RWPE2 (cell line): ENCODE data around the gene SHROOM3.
A peak's percentile ranks its signal among the peaks of the same experiment; 100 is the strongest.

Experiments
- ATAC-seq: fragments of 200-7000 bp; cut with Tn5 transposase; 3 replicates; pipeline ENCODE4 v1.9.1; 2021; ENCODE audit warnings: low read depth
- DNase-seq: peaks from one replicate; pipeline ENCODE4 v3.0.0-alpha.2; 2020; ENCODE audit warnings: low spot score
- H3K27ac ChIP-seq: fragments of 450-650 bp; 2 replicates; pipeline ENCODE4 v1.5.1; 2017; ENCODE audit warnings: mild to moderate bottlenecking; ENCODE audit not compliant: poor library complexity, severe bottlenecking
- H3K27me3 ChIP-seq: fragments of 250-450 bp; sonication (Bioruptor Pico); 2 replicates; pipeline ENCODE4 v1.5.1; 2021; ENCODE audit warnings: mild to moderate bottlenecking, moderate library complexity; ENCODE audit not compliant: insufficient read depth, poor library complexity, severe bottlenecking
- H3K36me3 ChIP-seq: fragments of 250-450 bp; sonication (Bioruptor Pico); 2 replicates; pipeline ENCODE4 v1.5.1; 2020; ENCODE audit warnings: low read depth, mild to moderate bottlenecking, moderate library complexity
- H3K4me1 ChIP-seq: fragments of 250-450 bp; sonication (Bioruptor Pico); 2 replicates; pipeline ENCODE4 v1.5.1; 2021; ENCODE audit warnings: mild to moderate bottlenecking, moderate library complexity; ENCODE audit not compliant: insufficient read depth, poor library complexity, severe bottlenecking
- H3K4me3 ChIP-seq: fragments of 250-450 bp; sonication (Bioruptor Pico); 2 replicates; pipeline ENCODE4 v1.5.1; 2021; ENCODE audit warnings: mild to moderate bottlenecking, moderate library complexity; ENCODE audit not compliant: severe bottlenecking
- H3K9me3 ChIP-seq: fragments of 250-450 bp; sonication (Bioruptor Pico); 2 replicates; pipeline ENCODE4 v1.5.1; 2021; ENCODE audit warnings: mild to moderate bottlenecking, moderate library complexity; ENCODE audit not compliant: severe bottlenecking
- TF ChIP-seq, protein P1 (sequence below): fragments of 450-650 bp; IDR thresholded peaks from one replicate; pipeline ENCODE4 v1.5.1; 2017; ENCODE audit warnings: mild to moderate bottlenecking, moderate library complexity; ENCODE audit not compliant: poor library complexity, severe bottlenecking

Gene SHROOM3

DNA sequence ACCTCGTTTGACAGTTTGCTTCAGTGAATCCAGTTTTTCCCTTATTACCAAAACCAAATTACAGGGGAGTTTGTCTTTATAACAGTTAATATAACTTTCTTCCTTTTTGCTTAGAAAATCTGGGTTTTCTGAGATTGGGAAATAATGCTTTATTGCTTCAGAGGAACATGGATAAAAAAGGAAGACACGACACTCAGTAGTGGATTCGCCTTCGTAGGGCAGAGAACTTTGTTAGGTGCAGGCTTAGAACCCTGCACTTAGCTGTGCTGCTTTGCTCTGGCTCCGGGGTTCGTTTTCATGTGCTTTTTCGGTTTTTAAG is 274.7 kb downstream of the SHROOM3 start:
- no peaks in the 10 kb centered on the region for H3K27me3 ChIP-seq
- H3K9me3 ChIP-seq, result no peaks in the 10 kb centered on the region
- TF ChIP-seq, protein P1, sequence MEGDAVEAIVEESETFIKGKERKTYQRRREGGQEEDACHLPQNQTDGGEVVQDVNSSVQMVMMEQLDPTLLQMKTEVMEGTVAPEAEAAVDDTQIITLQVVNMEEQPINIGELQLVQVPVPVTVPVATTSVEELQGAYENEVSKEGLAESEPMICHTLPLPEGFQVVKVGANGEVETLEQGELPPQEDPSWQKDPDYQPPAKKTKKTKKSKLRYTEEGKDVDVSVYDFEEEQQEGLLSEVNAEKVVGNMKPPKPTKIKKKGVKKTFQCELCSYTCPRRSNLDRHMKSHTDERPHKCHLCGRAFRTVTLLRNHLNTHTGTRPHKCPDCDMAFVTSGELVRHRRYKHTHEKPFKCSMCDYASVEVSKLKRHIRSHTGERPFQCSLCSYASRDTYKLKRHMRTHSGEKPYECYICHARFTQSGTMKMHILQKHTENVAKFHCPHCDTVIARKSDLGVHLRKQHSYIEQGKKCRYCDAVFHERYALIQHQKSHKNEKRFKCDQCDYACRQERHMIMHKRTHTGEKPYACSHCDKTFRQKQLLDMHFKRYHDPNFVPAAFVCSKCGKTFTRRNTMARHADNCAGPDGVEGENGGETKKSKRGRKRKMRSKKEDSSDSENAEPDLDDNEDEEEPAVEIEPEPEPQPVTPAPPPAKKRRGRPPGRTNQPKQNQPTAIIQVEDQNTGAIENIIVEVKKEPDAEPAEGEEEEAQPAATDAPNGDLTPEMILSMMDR, result no peak
- ATAC-seq, result no peak
- peaks cover 44% of the 10 kb centered on the region for H3K36me3 ChIP-seq
- no peak overlapping the region for H3K4me3 ChIP-seq
- no peak for DNase-seq
- H3K27ac ChIP-seq, result no peak overlapping the region
- H3K4me1 ChIP-seq, result peaks cover 31% of the 10 kb centered on the region

GRCh38 chr4:76712564-76712963 is 277.5 kb downstream of the SHROOM3 start:
- H3K27me3 ChIP-seq, result no peaks in the 10 kb centered on the region
- peaks cover 45% of the 10 kb centered on the region for H3K36me3 ChIP-seq
- TF ChIP-seq, protein P1, result no peak
- no peak overlapping the region for H3K27ac ChIP-seq
- H3K9me3 ChIP-seq, result no peaks in the 10 kb centered on the region
- H3K4me1 ChIP-seq, result peaks cover 17% of the 10 kb centered on the region
- ATAC-seq (peak; percentile 80), DNase-seq (no peak)
- H3K4me3 ChIP-seq, result no peak overlapping the region

- peaks cover 49% of the 10 kb centered on the region for H3K36me3 ChIP-seq
- H3K27me3 ChIP-seq, result no peaks in the 10 kb centered on the region
- no peak overlapping the region for H3K27ac ChIP-seq
- no peak overlapping the region for H3K4me3 ChIP-seq
- H3K9me3 ChIP-seq, result no peaks in the 10 kb centered on the region
- DNase-seq, result no peak
- peaks cover 25% of the 10 kb centered on the region for H3K4me1 ChIP-seq
- TF ChIP-seq, protein P1, result no peak
- ATAC-seq, result no peak
Observed at GRCh38 chr4:76714226-76714625, 279.2 kb downstream of the SHROOM3 start.

DNA sequence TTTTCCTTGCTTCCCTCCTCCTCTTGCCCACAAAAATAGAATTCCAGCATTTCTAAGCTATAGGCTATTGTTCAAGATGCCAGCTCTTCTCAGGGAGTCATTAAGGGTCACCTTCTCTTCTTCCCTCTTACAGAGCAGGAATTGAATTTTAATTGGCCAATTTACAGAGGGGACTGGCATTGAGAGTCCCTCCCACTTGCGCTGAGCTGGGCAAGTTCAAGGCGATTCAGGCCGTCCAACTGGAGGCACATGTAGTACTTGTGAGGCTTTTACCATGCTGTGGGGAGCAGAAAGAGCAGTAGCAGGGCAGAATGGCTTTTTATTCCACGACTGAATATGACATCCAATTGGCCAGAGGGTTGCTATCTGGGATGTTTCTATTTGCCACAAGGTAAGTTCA is 281.0 kb downstream of the SHROOM3 start:
- DNase-seq, result no peak
- Histone ChIP-seq H3K27me3 (no peaks in the 10 kb centered on the region), H3K9me3 (no peaks in the 10 kb centered on the region), H3K27ac (no peak overlapping the region), H3K36me3 (peaks cover 35% of the 10 kb centered on the region), H3K4me3 (no peak overlapping the region), H3K4me1 (peaks cover 25% of the 10 kb centered on the region)
- ATAC-seq, result no peak
- TF ChIP-seq, protein P1, result no peak

DNA sequence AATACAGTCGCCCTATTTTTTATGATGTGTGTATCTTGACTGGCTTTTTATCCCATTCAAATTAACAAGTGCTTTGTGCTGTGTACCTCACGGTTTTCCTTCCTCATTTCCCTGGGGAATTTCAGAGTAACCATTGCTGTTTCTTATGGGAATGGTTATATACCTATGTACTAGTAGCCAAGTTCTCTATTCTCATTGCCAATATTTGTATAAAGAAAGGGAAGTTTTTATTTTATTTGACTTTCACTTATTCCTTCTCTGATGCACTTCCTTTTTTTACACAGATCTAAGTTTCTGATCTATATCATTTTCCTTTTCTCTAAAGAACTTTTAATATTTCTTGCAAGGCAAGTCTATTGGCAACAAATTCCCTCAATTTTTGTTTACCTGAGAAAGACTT is 281.6 kb downstream of the SHROOM3 start:
- TF ChIP-seq, protein P1, result no peak
- H3K4me1 ChIP-seq, result peaks cover 25% of the 10 kb centered on the region
- no peak overlapping the region for H3K4me3 ChIP-seq
- no peaks in the 10 kb centered on the region for H3K9me3 ChIP-seq
- DNase-seq (no peak), ATAC-seq (no peak)
- H3K27ac ChIP-seq, result no peak overlapping the region
- peaks cover 29% of the 10 kb centered on the region for H3K36me3 ChIP-seq
- no peaks in the 10 kb centered on the region for H3K27me3 ChIP-seq
